Sigmoid colon (tissue), 7 donors: ENCODE measurements around the gene TMTC2. TPM values are rescaled to one million over a fixed set of nuclear protein-coding genes. Genes with fewer than 3 reads are reported as not detected.

ENCODE experiments used
- DNase-seq: peaks from one replicate; pipeline ENCODE4 v3.0.0-alpha.2; 2019
- H3K27ac ChIP-seq, 4 donors: fragments of 200-600 bp; sonication (generic); one replicate each; pipeline ENCODE4 v1.5.1; 2016 to 2019; ENCODE audit warnings: mild to moderate bottlenecking in 1 of 4
- H3K27me3 ChIP-seq, 3 donors: fragments of 200-600 bp; sonication (generic); one replicate each; pipeline ENCODE4 v1.5.1; 2019; ENCODE audit warnings: mild to moderate bottlenecking in 1 of 3
- H3K36me3 ChIP-seq, 4 donors: fragments of 200-600 bp; sonication (generic); one replicate each; pipeline ENCODE4 v1.5.1; 2016 to 2019
- H3K4me1 ChIP-seq, 4 donors: fragments of 200-600 bp; sonication (generic); one replicate each; pipeline ENCODE4 v1.5.1; 2017 to 2019
- H3K4me3 ChIP-seq, 4 donors: fragments of 200-600 bp; sonication (generic); one replicate each; pipeline ENCODE4 v1.5.1; 2017 to 2019; ENCODE audit warnings: mild to moderate bottlenecking in 2 of 4, moderate library complexity in 1 of 4
- H3K9me3 ChIP-seq, 4 donors: fragments of 200-600 bp in 3 of 4; sonication (generic) in 3 of 4; one replicate each; pipeline versions ENCODE4 v1.5.1 to v1.6.1; 2013 to 2019
- EP300 ChIP-seq, 4 donors: sonication (generic); formaldehyde crosslinking; IDR thresholded peaks; one replicate each; pipeline ENCODE4 v1.6.1; 2017; ENCODE audit warnings: antibody characterized with exemption in 4 of 4
- POLR2A ChIP-seq, 2 donors: fragments of 450-650 bp; IDR thresholded peaks; one replicate each; pipeline ENCODE4 v1.6.1; 2016; ENCODE audit warnings: antibody characterized with exemption in 2 of 2, mild to moderate bottlenecking in 2 of 2, moderate library complexity in 2 of 2
- POLR2AphosphoS5 ChIP-seq, 4 donors: sonication (generic); formaldehyde crosslinking; IDR thresholded peaks; one replicate each; pipeline ENCODE4 v1.6.1; 2017; ENCODE audit warnings: antibody characterized with exemption in 4 of 4
- WGBS, 2 donors: extraction: QIAGEN DNeasy Blood & Tissue Kit; methylation state at CpG; one replicate each; pipeline ENCODE4 v1.1.7; 2013; 5-methylcytosine and 5-hydroxymethylcytosine counted together
- intact Hi-C: fragments of 100-400 bp; cut with DNase I; formaldehyde crosslinking; loops from one replicate; pipeline ENCODE4 v1.15.1; 2023
- polyA plus RNA-seq, 3 donors: library from polyadenylated mRNA; stranded (reverse); fragments of 200-250 nt; gene quantifications; one replicate each; pipeline ENCODE4 v1.2.3, GENCODE V29; 2013
- total RNA-seq, 4 donors: library from RNA; depleted of rRNA; stranded (reverse); fragments of >200 nt; gene quantifications; one replicate each; pipeline ENCODE4 v1.1.0, GENCODE V29; 2016
- TF ChIP-seq, protein P1 (sequence below), 4 experiments: fragments of 450-650 bp in 3 of 4; fragments of 200-600 bp in 1 of 4; IDR thresholded peaks; one replicate each; pipeline ENCODE4 v1.5.1; 2016 to 2019; ENCODE audit warnings: antibody characterized with exemption in 4 of 4, mild to moderate bottlenecking in 3 of 4, moderate library complexity in 2 of 4
- donor health status: healthy with polysubstance abuse.
- donor health status: Bipolar disorder and iron deficiency.
- donor health status: healthy.

Gene TMTC2
- total and polyA plus RNA-seq, 7 donors = 1.2 to 74.4 (median 61.2) TPM

DNA sequence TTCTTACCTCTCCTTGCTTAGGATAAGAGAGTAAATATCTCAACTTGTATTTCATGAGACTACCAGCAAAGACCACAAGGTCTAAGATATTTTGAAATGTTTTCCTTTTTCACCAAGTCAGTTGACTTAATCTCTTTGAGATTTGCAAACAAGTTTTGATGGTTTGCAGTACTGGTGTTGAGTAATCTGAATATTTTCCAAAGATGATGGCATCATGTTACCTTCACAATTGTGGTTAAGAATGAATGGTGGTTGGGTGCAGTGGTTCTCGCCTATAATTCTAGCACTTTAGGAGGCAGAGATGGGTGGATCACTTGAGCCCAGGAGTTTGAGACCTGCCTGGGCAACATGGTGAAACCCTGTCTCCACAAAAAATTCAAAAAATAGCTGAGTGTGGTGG is 225.7 kb downstream of the TMTC2 start:
- no peak for TF ChIP-seq EP300 (IDR thresholded peaks at IDR 0.05)
- TF ChIP-seq, protein P1, sequence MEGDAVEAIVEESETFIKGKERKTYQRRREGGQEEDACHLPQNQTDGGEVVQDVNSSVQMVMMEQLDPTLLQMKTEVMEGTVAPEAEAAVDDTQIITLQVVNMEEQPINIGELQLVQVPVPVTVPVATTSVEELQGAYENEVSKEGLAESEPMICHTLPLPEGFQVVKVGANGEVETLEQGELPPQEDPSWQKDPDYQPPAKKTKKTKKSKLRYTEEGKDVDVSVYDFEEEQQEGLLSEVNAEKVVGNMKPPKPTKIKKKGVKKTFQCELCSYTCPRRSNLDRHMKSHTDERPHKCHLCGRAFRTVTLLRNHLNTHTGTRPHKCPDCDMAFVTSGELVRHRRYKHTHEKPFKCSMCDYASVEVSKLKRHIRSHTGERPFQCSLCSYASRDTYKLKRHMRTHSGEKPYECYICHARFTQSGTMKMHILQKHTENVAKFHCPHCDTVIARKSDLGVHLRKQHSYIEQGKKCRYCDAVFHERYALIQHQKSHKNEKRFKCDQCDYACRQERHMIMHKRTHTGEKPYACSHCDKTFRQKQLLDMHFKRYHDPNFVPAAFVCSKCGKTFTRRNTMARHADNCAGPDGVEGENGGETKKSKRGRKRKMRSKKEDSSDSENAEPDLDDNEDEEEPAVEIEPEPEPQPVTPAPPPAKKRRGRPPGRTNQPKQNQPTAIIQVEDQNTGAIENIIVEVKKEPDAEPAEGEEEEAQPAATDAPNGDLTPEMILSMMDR (IDR thresholded peaks at IDR 0.05) = no peak
- TF ChIP-seq POLR2A (IDR thresholded peaks at IDR 0.05) = no peak
- TF ChIP-seq POLR2AphosphoS5 (IDR thresholded peaks at IDR 0.05) = no peak
- WGBS, 2 donors = 89 to 94% methylated on average over 1 of the region's 1 CpG
- Histone ChIP-seq H3K4me3 (no peak overlapping the region), H3K27ac (no peak overlapping the region), H3K27me3 (no peaks in the 10 kb centered on the region), H3K4me1 (peaks cover 0 to 9% (median 7%) of the 10 kb centered on the region in 4 donors), H3K36me3 (no peaks in the 10 kb centered on the region), H3K9me3 (no peaks in the 10 kb centered on the region)
- intact Hi-C loops = no loop called here
- DNase-seq = no peak

DNA sequence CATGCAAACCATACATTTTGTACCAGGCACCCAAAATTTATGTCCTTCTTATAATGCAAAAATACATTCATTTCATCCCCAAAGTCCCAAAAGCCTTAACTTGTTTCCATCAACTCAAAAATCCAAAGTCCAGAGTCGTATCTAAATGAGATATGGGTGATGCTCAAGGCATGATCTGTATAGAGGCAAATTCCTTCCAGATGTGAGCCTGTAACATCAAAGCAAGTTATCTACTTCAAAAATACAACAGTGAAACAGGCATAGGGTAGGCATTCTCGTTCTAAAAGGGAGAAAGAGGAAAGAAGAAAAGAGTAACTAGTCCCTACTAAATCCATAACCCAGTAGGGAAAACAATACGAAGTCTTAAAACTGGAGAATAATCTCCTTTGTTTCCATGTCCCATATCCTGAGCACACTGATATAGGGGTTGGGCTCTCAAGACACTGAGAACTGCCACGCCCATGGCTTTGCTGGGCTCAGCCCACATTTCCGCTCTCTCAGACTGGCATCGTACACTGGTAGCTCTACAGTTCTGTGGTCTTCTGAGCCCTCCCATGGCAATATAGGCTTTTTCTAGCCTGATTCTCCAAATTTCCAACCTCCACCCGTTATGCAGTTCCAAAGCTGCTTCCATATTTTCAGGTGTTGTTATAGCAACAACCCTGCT is 232.8 kb downstream of the TMTC2 start:
- H3K9me3 ChIP-seq = no peaks in the 10 kb centered on the region
- 89 to 92% methylated on average over 7 of the region's 7 CpGs for WGBS, 2 donors
- H3K4me1 ChIP-seq = peaks cover 0 to 32% (median 0%) of the 10 kb centered on the region in 4 donors
- H3K4me3 ChIP-seq = no peak overlapping the region
- no peak for DNase-seq
- no peaks in the 10 kb centered on the region for H3K36me3 ChIP-seq
- TF ChIP-seq POLR2A (IDR thresholded peaks at IDR 0.05) = no peak
- TF ChIP-seq POLR2AphosphoS5 (IDR thresholded peaks at IDR 0.05) = no peak
- TF ChIP-seq EP300 (IDR thresholded peaks at IDR 0.05) = no peak
- TF ChIP-seq, protein P1 (IDR thresholded peaks at IDR 0.05) = no peak
- H3K27me3 ChIP-seq = no peaks in the 10 kb centered on the region
- intact Hi-C loops = no loop called here
- H3K27ac ChIP-seq = no peak overlapping the region

DNA sequence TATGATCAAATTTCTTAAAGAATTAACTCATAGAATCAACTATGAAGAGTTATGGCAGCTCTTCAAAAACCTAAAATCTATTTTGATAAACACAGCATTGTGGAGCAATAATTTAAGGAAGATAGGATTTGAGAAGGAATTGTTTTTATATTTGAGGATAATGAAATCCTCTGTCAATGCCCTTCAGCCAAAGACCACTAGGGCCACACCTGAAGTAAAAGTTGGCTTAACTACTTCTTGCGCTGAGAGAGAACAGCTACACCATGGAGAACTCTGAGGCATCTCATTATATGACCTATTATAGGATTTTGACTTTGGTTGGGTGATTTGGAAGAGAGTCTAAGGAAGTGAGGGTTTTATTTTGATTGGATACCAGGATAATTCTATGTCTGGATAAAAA is 237.2 kb downstream of the TMTC2 start:
- H3K36me3 ChIP-seq = no peaks in the 10 kb centered on the region
- no peak overlapping the region for H3K4me3 ChIP-seq
- H3K4me1 ChIP-seq = peaks cover 0 to 40% (median 0%) of the 10 kb centered on the region in 4 donors
- no peaks in the 10 kb centered on the region for H3K27me3 ChIP-seq
- intact Hi-C loops = no loop called here
- H3K27ac ChIP-seq = no peak overlapping the region
- 93 to 100% methylated on average over 1 of the region's 1 CpG for WGBS, 2 donors
- no peak for DNase-seq
- no peaks in the 10 kb centered on the region for H3K9me3 ChIP-seq
- TF ChIP-seq, protein P1 (IDR thresholded peaks at IDR 0.05) = no peak
- TF ChIP-seq EP300 (IDR thresholded peaks at IDR 0.05) = no peak

DNA sequence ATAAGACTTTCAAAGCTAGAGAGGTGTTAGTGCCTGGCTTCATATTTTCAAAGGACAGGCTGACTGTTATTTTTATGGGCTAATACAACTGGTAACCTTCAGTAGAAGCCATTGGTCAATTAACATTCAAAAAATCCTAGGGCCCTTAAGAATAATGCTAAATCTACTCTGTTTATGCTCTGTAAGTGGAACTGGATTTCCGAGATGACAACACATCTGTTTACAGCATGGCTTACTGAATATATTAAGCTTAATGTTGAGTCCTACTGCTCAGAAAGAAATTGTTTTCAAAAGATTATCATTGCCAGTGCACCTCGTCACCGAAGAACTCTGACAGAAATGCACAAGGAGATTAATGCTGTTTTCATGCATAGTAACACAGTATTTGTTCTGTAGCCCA is 239.9 kb downstream of the TMTC2 start:
- TF ChIP-seq POLR2A (IDR thresholded peaks at IDR 0.05) (no peak), EP300 (IDR thresholded peaks at IDR 0.05) (no peak), POLR2AphosphoS5 (IDR thresholded peaks at IDR 0.05) (no peak)
- TF ChIP-seq, protein P1 (IDR thresholded peaks at IDR 0.05) = no peak
- intact Hi-C loops = no loop called here
- DNase-seq = no peak
- peaks cover 0 to 50% (median 9%) of the 10 kb centered on the region in 4 donors for H3K4me1 ChIP-seq
- no peak overlapping the region for H3K27ac ChIP-seq
- 72 to 80% methylated on average over 3 of the region's 3 CpGs for WGBS, 2 donors
- H3K27me3 ChIP-seq = no peaks in the 10 kb centered on the region
- no peak overlapping the region for H3K4me3 ChIP-seq
- H3K9me3 ChIP-seq = no peaks in the 10 kb centered on the region
- no peaks in the 10 kb centered on the region for H3K36me3 ChIP-seq

DNA sequence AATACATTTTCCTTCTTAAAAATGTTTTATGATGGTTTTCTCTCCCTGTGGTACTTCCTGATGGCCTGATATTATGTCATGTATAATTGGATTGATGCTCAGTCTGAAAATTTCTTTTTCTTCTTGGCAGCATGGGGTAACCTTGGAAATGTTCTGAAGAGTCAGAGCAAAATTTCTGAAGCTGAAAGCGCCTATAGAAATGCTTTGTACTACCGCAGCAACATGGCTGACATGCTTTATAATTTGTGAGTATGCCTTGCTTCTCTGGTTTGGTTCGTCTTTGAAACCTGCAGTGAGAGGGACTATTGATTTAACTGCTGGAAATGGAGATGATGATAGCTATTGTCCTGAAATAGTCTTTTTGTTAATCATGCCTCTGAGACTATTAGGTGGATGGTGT is 243.6 kb downstream of the TMTC2 start:
- Histone ChIP-seq H3K4me3 (no peak overlapping the region), H3K4me1 (peaks cover 0 to 30% (median 15%) of the 10 kb centered on the region in 4 donors), H3K36me3 (no peaks in the 10 kb centered on the region), H3K27me3 (no peaks in the 10 kb centered on the region), H3K9me3 (no peaks in the 10 kb centered on the region), H3K27ac (peak overlapping the region in 1 of 4 donors; percentile 72)
- DNase-seq = no peak
- 95 to 97% methylated on average over 3 of the region's 3 CpGs for WGBS, 2 donors
- intact Hi-C loops = no loop called here
- TF ChIP-seq EP300 (IDR thresholded peaks at IDR 0.05) (no peak), POLR2A (IDR thresholded peaks at IDR 0.05) (no peak), POLR2AphosphoS5 (IDR thresholded peaks at IDR 0.05) (no peak)
- TF ChIP-seq, protein P1 (IDR thresholded peaks at IDR 0.05) = no peak
